ENCODE measurements around the gene POT1.

The POT1 gene

GRCh38 chr7:124808206-124808605, 121.4 kb downstream of the POT1 start:
- no peak for DNase-seq (ENCODE audit: low read depth in 2 of 2)

GRCh38 chr7:124801330-124801895, 128.2 kb downstream of the POT1 start:
- DNase-seq (ENCODE audit: low read depth in 2 of 2) = no peak

- no peak for DNase-seq (ENCODE audit: low read depth in 2 of 2)
Observed at GRCh38 chr7:124800386-124800785, 129.2 kb downstream of the POT1 start.

- DNase-seq (ENCODE audit: low read depth in 2 of 2) = no peak
Observed at GRCh38 chr7:124799448-124799847, 130.2 kb downstream of the POT1 start.

- DNase-seq (ENCODE audit: low read depth in 2 of 2) = no peak
Observed at GRCh38 chr7:124796771-124797170, 132.9 kb downstream of the POT1 start.

- DNase-seq (ENCODE audit: low read depth in 2 of 2) = no peak
Observed at GRCh38 chr7:124792696-124793095, 136.9 kb downstream of the POT1 start.

- DNase-seq (ENCODE audit: low read depth in 2 of 2) = no peak
Observed at GRCh38 chr7:124792002-124792401, 137.6 kb downstream of the POT1 start.

- no peak for DNase-seq (ENCODE audit: low read depth in 2 of 2)
Observed at GRCh38 chr7:124791426-124791825, 138.2 kb downstream of the POT1 start.

- no peak for DNase-seq (ENCODE audit: low read depth in 2 of 2)
Observed at GRCh38 chr7:124790645-124791044, 139.0 kb downstream of the POT1 start.

GRCh38 chr7:124785994-124786393, 143.6 kb downstream of the POT1 start:
- no peak for DNase-seq (ENCODE audit: low read depth in 2 of 2)

GRCh38 chr7:124784879-124785818, 144.5 kb downstream of the POT1 start:
- DNase-seq (ENCODE audit: low read depth in 2 of 2) = peak; percentile 12 to 17

GRCh38 chr7:124783271-124783670, 146.4 kb downstream of the POT1 start:
- DNase-seq (ENCODE audit: low read depth in 2 of 2) = no peak

GRCh38 chr7:124781907-124782734, 147.5 kb downstream of the POT1 start:
- no peak for DNase-seq (ENCODE audit: low read depth in 2 of 2)

GRCh38 chr7:124781418-124781817, 148.2 kb downstream of the POT1 start:
- no peak for DNase-seq (ENCODE audit: low read depth in 2 of 2)

- no peak for DNase-seq (ENCODE audit: low read depth in 2 of 2)
Observed at GRCh38 chr7:124780608-124781007, 149.0 kb downstream of the POT1 start.

GRCh38 chr7:124780056-124780455, 149.6 kb downstream of the POT1 start:
- no peak for DNase-seq (ENCODE audit: low read depth in 2 of 2)

GRCh38 chr7:124779620-124780019, 150.0 kb downstream of the POT1 start:
- no peak for DNase-seq (ENCODE audit: low read depth in 2 of 2)

GRCh38 chr7:124779194-124779593, 150.4 kb downstream of the POT1 start:
- no peak for DNase-seq (ENCODE audit: low read depth in 2 of 2)

GRCh38 chr7:124777268-124777667, 152.4 kb downstream of the POT1 start:
- no peak for DNase-seq (ENCODE audit: low read depth in 2 of 2)

GRCh38 chr7:124776153-124776552, 153.5 kb downstream of the POT1 start:
- no peak for DNase-seq (ENCODE audit: low read depth in 2 of 2)

- no peak for DNase-seq (ENCODE audit: low read depth in 2 of 2)
Observed at GRCh38 chr7:124775422-124775821, 154.2 kb downstream of the POT1 start.

GRCh38 chr7:124773938-124774337, 155.7 kb downstream of the POT1 start:
- DNase-seq (ENCODE audit: low read depth in 2 of 2) = no peak
